NCI-H446 (cell line): ENCODE data around the gene ADGRB3.

Experiments
- DNase-seq, 2 experiments: peaks; one replicate each; lab custom pipeline; 2025; lab: John Stamatoyannopoulos, UW

The ADGRB3 gene

GRCh38 chr6:69338431-69339162 is 703.5 kb downstream of the ADGRB3 start:
- no peak for DNase-seq

GRCh38 chr6:69339163-69339550 is 704.1 kb downstream of the ADGRB3 start:
- no peak for DNase-seq

- no peak for DNase-seq
These were observed 705.1 kb downstream of the ADGRB3 start for GRCh38 chr6:69340196-69340595.

- no peak for DNase-seq
These were observed 708.8 kb downstream of the ADGRB3 start for GRCh38 chr6:69343851-69344250.

GRCh38 chr6:69349771-69350170 is 714.7 kb downstream of the ADGRB3 start:
- DNase-seq, result peak; percentile 86 to 90

GRCh38 chr6:69362209-69362608 is 727.1 kb downstream of the ADGRB3 start:
- DNase-seq, result no peak

GRCh38 chr6:69366831-69367230 is 731.7 kb downstream of the ADGRB3 start:
- no peak for DNase-seq

- no peak for DNase-seq
These were observed 733.5 kb downstream of the ADGRB3 start for GRCh38 chr6:69368613-69369012.

- peak in 1 of 2 experiments; percentile 26 for DNase-seq
These were observed 735.7 kb downstream of the ADGRB3 start for GRCh38 chr6:69370763-69371162.

GRCh38 chr6:69378326-69378725 is 743.2 kb downstream of the ADGRB3 start:
- no peak for DNase-seq

- DNase-seq, result peak; percentile 53 to 88
These were observed 744.4 kb downstream of the ADGRB3 start for GRCh38 chr6:69379518-69379917.

GRCh38 chr6:69383627-69384026 is 748.5 kb downstream of the ADGRB3 start:
- DNase-seq, result no peak

GRCh38 chr6:69386426-69386825 is 751.3 kb downstream of the ADGRB3 start:
- peak; percentile 7 to 66 for DNase-seq

- no peak for DNase-seq
These were observed 755.0 kb downstream of the ADGRB3 start for GRCh38 chr6:69390125-69390524.

- DNase-seq, result no peak
These were observed 756.0 kb downstream of the ADGRB3 start for GRCh38 chr6:69391106-69391505.

- no peak for DNase-seq
These were observed 757.7 kb downstream of the ADGRB3 start for GRCh38 chr6:69392745-69393144.

GRCh38 chr6:69398311-69398710 is 763.2 kb downstream of the ADGRB3 start:
- peak; percentile 43 to 59 for DNase-seq

GRCh38 chr6:69398729-69399128 is 763.6 kb downstream of the ADGRB3 start:
- peak; percentile 76 to 89 for DNase-seq

- no peak for DNase-seq
These were observed 773.8 kb downstream of the ADGRB3 start for GRCh38 chr6:69408886-69409285.

- DNase-seq, result peak; percentile 94 to 95
These were observed 781.7 kb downstream of the ADGRB3 start for GRCh38 chr6:69416776-69417175.

- DNase-seq, result no peak
These were observed 786.2 kb downstream of the ADGRB3 start for GRCh38 chr6:69421269-69421668.

GRCh38 chr6:69422020-69422419 is 786.9 kb downstream of the ADGRB3 start:
- peak in 1 of 2 experiments; percentile 44 for DNase-seq

GRCh38 chr6:69422475-69422874 is 787.4 kb downstream of the ADGRB3 start:
- peak; percentile 65 to 79 for DNase-seq

GRCh38 chr6:69423785-69424184 is 788.7 kb downstream of the ADGRB3 start:
- no peak for DNase-seq
